ENCODE data around the gene GIT2. TPM values are rescaled to one million over a fixed set of nuclear protein-coding genes. Genes with fewer than 3 reads are reported as not detected.
A peak's percentile ranks its signal among the peaks of the same experiment; 100 is the strongest.
"Not testable (repeated sequence)": the region's sequence is repeated elsewhere in the genome, so short reads cannot be mapped to it uniquely, and the experiment has no call there.

Gene GIT2
- total RNA-seq, 1 donor from 2014 or later = 89.1 TPM

GRCh38 chr12:109899783-109900751 lies 96.1 kb downstream of the GIT2 start, which contains the start of gene TCHP:
TCHP (plus strand) TSS chr12:109900274; CDS start chr12:109903027, 2,753 bp downstream.
- H3K4me1 Mint-ChIP-seq (ENCODE audit: unreplicated experiment) = peaks cover 17% of the 10 kb centered on the region
- H3K4me3 Mint-ChIP-seq (ENCODE audit: unreplicated experiment) = peak within 1 kb of the TSS; percentile 96
- peaks cover 9% of the 10 kb centered on the region for H3K27me3 Mint-ChIP-seq (ENCODE audit: unreplicated experiment)
- TF ChIP-seq CTCF (IDR thresholded peaks at IDR 0.05; ENCODE audit: unreplicated experiment) = no peak
- H3K27ac Mint-ChIP-seq (ENCODE audit: unreplicated experiment) = peak within 1 kb of the TSS; percentile 90
- H3K36me3 Mint-ChIP-seq (ENCODE audit: low read depth, unreplicated experiment) = peaks cover 14% of the 10 kb centered on the region
- peak; percentile 78 for DNase-seq (ENCODE audit: low spot score)
- no peaks in the 10 kb centered on the region for H3K9me3 Mint-ChIP-seq (ENCODE audit: unreplicated experiment)

DNA sequence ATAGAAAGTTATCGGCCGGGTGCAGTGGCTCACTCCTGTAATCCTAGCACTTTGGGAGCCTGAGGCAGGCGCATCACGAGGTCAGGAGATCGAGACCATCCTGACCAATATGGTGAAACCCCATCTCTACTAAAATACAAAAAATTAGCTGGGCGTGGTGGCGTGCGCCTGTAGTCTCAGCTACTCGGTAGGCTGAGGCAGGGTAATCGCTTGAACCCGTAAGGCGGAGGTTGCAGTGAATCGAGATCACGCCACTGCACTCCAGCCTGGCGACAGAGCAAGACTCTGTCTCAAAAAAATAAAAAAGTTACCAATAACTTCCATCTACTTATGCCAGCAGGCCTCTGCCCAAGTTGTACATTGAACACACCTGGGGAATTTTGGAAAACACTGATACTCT lies 96.8 kb downstream of the GIT2 start:
- Mint-ChIP-seq H3K4me3 (ENCODE audit: unreplicated experiment) (peak overlapping the region; percentile 25), H3K27ac (ENCODE audit: unreplicated experiment) (peak overlapping the region; percentile 90), H3K4me1 (ENCODE audit: unreplicated experiment) (peaks cover 17% of the 10 kb centered on the region)
- not testable (repeated sequence) for H3K9me3 Mint-ChIP-seq (ENCODE audit: unreplicated experiment); DNase-seq (ENCODE audit: low spot score); H3K27me3 Mint-ChIP-seq (ENCODE audit: unreplicated experiment); H3K36me3 Mint-ChIP-seq (ENCODE audit: low read depth, unreplicated experiment)

GRCh38 chr12:109897029-109897428 lies 99.1 kb downstream of the GIT2 start:
- no peaks in the 10 kb centered on the region for H3K9me3 Mint-ChIP-seq (ENCODE audit: unreplicated experiment)
- H3K27me3 Mint-ChIP-seq (ENCODE audit: unreplicated experiment) = peaks cover 9% of the 10 kb centered on the region
- peaks cover 17% of the 10 kb centered on the region for H3K4me1 Mint-ChIP-seq (ENCODE audit: unreplicated experiment)
- H3K27ac Mint-ChIP-seq (ENCODE audit: unreplicated experiment) = no peak overlapping the region
- no peak for TF ChIP-seq CTCF (IDR thresholded peaks at IDR 0.05; ENCODE audit: unreplicated experiment)
- no peak overlapping the region for H3K4me3 Mint-ChIP-seq (ENCODE audit: unreplicated experiment)
- no peaks in the 10 kb centered on the region for H3K36me3 Mint-ChIP-seq (ENCODE audit: low read depth, unreplicated experiment)
- DNase-seq (ENCODE audit: low spot score) = no peak

- Mint-ChIP-seq H3K27ac (ENCODE audit: unreplicated experiment) (no peak overlapping the region), H3K4me1 (ENCODE audit: unreplicated experiment) (peaks cover 11% of the 10 kb centered on the region), H3K36me3 (ENCODE audit: low read depth, unreplicated experiment) (no peaks in the 10 kb centered on the region), H3K4me3 (ENCODE audit: unreplicated experiment) (no peak overlapping the region), H3K9me3 (ENCODE audit: unreplicated experiment) (no peaks in the 10 kb centered on the region), H3K27me3 (ENCODE audit: unreplicated experiment) (peaks cover 7% of the 10 kb centered on the region)
- no peak for TF ChIP-seq CTCF (IDR thresholded peaks at IDR 0.05; ENCODE audit: unreplicated experiment)
- DNase-seq (ENCODE audit: low spot score) = no peak
Measured at GRCh38 chr12:109896188-109896587, 100.0 kb downstream of the GIT2 start.

GRCh38 chr12:109894939-109895338 lies 101.2 kb downstream of the GIT2 start:
- Mint-ChIP-seq H3K27me3 (ENCODE audit: unreplicated experiment) (peaks cover 6% of the 10 kb centered on the region), H3K9me3 (ENCODE audit: unreplicated experiment) (no peaks in the 10 kb centered on the region), H3K27ac (ENCODE audit: unreplicated experiment) (no peak overlapping the region), H3K4me1 (ENCODE audit: unreplicated experiment) (peaks cover 5% of the 10 kb centered on the region), H3K36me3 (ENCODE audit: low read depth, unreplicated experiment) (no peaks in the 10 kb centered on the region), H3K4me3 (ENCODE audit: unreplicated experiment) (no peak overlapping the region)
- DNase-seq (ENCODE audit: low spot score) = no peak
- no peak for TF ChIP-seq CTCF (IDR thresholded peaks at IDR 0.05; ENCODE audit: unreplicated experiment)
